Measurements from ENCODE around the gene PEPD.

Gene PEPD

DNA sequence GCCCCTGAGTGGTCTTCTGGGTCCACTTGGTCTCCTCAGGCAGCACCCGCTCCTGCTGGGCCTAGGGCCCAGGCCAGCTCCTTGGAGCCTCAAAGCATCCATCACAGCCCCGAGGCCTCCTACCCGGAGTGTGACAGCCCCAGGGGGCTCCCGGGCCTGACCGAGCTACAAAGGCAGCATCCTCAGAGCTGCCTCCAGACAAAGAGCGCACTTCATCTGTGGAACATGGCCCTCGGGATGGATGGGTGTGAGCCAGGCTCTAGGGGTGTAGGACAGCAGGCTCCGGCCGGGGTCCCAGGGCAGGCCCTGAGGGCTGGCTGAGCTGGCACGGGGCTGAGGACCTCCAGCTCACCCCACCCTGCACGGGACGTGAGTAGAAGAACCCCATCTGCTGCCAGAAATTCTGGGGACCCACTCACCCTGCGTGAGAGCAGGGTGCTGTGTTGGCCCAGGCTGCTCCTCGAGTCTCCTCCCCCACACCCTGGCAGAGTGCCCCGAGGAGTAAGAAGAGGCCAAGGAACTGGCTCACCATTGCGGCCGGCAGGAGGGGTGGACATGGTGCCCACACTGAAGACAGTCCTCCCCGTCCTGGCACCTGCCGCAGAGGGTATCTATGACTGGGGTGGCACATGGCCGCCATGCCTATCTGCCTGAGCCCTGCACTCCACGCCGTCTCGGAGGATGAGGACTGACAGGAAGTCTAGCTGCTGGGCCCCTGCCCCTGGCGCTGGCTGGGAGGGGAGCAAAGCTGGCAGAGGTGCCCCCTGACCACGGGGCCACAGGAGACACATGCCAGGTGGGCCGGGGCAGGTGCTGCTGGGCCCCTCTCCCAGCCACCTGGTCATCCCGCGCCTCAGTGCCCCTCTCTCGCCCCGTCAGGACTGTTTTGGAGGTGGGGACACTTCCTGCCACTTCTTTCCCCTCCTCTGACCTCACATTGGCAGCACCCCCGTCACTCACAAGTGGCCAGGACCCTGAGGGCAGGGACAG is 125.7 kb downstream of the PEPD start:
- DNase-seq (ENCODE audit: low read depth in 2 of 2) = no peak

GRCh38 chr19:33394723-33395560 is 126.6 kb downstream of the PEPD start:
- DNase-seq (ENCODE audit: low read depth in 2 of 2) = no peak

GRCh38 chr19:33394006-33394722 is 127.4 kb downstream of the PEPD start:
- no peak for DNase-seq (ENCODE audit: low read depth in 2 of 2)

DNA sequence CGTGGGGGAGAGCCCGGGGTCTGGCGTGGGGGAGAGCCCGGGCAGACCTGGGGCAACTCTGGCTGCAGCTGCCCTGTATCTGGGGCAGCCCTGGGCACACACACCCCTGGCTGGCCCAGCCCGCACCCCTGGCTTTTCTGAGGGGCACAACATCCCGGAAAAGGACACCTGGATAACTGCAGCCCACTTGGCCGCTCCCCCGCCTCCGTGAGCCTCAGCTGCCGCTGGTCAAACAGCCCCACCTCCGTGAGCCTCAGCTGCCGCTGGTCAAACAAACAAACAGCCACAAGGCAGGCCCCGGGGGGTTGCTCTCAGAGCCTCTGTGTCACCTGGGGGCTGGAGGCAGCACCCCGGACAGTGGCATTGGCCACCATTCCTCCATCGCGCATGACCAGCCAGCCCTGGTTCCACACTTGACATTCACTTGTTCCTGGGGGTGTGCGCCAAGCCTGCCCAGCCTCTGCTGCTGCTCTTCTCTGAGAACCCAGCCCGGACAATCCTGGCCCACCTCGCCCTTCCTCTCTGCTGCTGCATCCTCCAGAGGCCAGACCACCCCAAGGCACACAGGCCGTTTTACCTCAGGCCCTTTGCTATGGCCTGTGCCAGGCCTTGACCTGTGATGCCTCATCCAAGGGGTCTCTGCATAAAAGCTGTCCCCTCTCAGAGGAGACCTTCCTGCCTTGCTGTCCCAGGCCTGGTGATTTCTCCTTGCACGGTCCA is 128.1 kb downstream of the PEPD start:
- DNase-seq (ENCODE audit: low read depth in 2 of 2) = no peak

GRCh38 chr19:33392341-33393285 is 129.0 kb downstream of the PEPD start:
- no peak for DNase-seq (ENCODE audit: low read depth in 2 of 2)

GRCh38 chr19:33391631-33392249 is 129.9 kb downstream of the PEPD start:
- DNase-seq (ENCODE audit: low read depth in 2 of 2) = no peak

GRCh38 chr19:33390908-33391630 is 130.5 kb downstream of the PEPD start:
- DNase-seq (ENCODE audit: low read depth in 2 of 2) = no peak

DNA sequence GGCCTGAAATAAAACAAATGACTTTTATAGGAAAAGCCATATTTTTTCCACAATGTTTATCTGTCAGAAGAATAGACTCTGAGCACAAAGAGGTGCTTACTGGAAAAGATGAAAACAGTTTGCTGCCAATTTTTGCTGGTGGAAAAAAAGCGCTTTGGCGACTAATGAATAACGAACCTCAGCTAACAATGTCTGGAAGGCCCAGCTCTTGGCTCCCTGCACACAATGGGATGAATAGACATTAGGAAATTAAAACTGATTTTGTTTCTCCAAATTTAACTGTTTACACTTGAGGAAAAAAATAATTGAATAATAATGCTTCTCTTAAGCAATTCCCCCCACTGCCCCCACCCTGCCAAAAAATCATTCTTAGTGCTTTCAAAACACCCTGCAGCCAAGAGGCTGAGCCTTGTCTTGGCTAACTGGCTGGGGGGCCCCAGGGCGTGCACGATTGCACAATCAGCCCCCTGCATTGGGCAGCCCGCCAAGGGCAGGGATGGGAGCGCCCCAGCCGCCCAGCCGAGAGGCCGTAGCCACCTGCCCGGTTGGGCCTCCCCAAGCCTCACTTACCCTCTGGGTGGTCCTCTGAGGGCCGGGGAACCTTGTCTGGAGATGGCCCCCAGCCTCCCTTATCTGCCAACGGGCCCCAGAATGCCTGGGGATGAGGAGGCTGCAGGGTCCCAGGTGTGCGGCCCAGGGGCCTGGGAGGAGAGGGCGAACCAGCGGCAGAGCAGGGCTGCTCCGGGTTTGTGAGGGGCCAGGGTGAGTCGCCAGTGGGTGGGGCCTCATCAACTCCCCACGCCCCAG is 131.3 kb downstream of the PEPD start:
- no peak for DNase-seq (ENCODE audit: low read depth in 2 of 2)

DNA sequence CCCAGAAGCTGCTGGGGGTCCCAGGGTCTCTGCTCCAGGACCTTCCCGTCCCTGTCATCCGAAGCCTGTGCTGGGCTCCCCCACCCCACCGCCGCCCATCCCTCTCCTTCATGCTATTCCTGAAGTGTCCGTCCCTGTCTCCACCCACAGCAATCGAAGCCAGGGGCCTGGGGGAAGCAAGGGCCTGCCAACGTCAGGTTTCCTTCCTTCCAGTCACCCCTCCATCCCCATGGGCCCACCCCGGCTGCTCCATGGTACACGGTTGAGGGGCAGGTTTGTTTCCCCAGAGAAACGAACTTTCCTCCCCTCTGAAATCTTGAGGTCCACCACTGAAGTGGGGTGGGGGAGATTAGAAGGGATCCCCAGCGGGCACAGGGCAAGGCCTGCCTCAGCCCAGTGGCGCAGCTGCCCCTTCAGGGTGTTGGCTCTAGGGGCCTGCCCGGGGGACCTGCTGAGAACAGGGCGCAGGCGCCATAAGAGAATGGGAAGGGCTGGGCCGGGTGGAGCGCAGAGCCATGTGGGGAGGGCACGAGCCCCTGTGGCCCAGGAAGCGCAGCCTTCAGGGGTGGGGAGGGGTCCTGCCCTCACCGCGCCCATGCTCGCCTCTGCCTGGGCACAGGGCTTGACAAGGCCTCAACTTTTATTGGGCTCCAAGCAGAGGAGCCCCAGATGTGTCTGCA is 132.0 kb downstream of the PEPD start:
- no peak for DNase-seq (ENCODE audit: low read depth in 2 of 2)

- DNase-seq (ENCODE audit: low read depth in 2 of 2) = no peak
These were observed 132.7 kb downstream of the PEPD start for GRCh38 chr19:33388725-33389420.

- DNase-seq (ENCODE audit: low read depth in 2 of 2) = no peak
These were observed 133.3 kb downstream of the PEPD start for GRCh38 chr19:33388231-33388724.

GRCh38 chr19:33387351-33388230 is 134.0 kb downstream of the PEPD start:
- no peak for DNase-seq (ENCODE audit: low read depth in 2 of 2)

- no peak for DNase-seq (ENCODE audit: low read depth in 2 of 2)
These were observed 135.2 kb downstream of the PEPD start for GRCh38 chr19:33386361-33386858.

DNA sequence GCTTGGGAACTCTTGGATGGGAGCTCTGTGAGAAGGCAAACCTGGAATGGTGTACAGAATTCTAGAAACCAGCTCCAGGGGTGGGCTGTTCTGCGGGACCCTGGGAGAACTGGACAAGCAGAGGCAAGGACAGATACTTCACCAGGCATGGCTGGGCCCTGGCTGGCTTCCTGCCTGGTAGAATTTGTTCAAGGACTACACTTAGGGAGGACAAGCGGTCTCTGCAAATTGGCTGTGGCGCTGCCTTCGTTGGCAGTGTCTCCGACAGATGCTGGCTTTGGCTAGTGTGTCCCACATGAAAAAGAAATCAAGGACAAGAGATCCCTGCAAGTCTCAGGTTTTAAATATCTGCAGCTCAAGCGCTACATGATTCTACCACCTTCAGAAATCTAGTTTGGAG is 135.6 kb downstream of the PEPD start:
- no peak for DNase-seq (ENCODE audit: low read depth in 2 of 2)

DNA sequence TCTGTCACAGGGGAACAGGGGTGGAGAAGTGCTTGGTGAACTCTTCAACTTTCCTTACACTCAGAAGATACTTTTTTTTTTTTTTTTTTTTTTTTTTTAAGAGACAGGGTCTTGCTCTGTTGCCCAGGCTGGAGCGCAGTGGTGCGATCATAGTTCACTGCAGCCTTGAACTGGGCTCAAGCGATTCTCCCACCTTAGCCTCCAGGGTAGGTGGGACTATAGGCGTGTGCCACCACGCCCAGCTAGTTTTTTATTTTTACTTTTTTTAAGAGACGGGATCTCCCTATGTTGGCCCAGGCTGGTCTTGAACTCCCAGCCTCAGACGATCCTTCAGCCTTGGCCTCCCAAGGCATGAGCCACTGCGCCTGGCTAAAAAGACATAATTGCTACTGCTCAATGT is 136.6 kb downstream of the PEPD start:
- DNase-seq (ENCODE audit: low read depth in 2 of 2) = no peak

All from stimulated activated CD8-positive, alpha-beta memory T cell treated with anti-CD3 and anti-CD28 coated beads, Interleukin-15, amount 100 ng/mL, for 4 hours (primary cell).